SK-N-SH (cell line): ENCODE data around the gene NPPB. TPM values are rescaled to one million over a fixed set of nuclear protein-coding genes. Genes with fewer than 3 reads are reported as not detected.
A peak's percentile ranks its signal among the peaks of the same experiment; 100 is the strongest.

Experiments used
- CTCF ChIA-PET: fragments of 300-600, 350-600 bp; formaldehyde crosslinking; extraction: SDS; loops from one replicate; lab custom pipeline; 2021; lab: Yijun Ruan, JAX
- POLR2A ChIA-PET: fragments of 350-600 bp; sonication (Branson Sonifier 250); formaldehyde crosslinking; extraction: SDS; loops from one replicate; lab custom pipeline; 2020; ENCODE audit warnings: antibody characterized with exemption, inconsistent platforms; lab: Yijun Ruan, JAX
- DNase-seq: peaks from one replicate; pipeline ENCODE4 v3.0.0; 2012
- H2AFZ ChIP-seq: fragments of 200-600 bp; sonication (generic); 2 replicates; pipeline ENCODE4 v1.8.1; 2016; ENCODE audit warnings: antibody characterized with exemption, mild to moderate bottlenecking, low read depth
- H3F3A ChIP-seq: fragments of 200-600 bp; sonication (generic); replicated peaks from 2 replicates; pipeline ENCODE3; 2016; ENCODE audit warnings: antibody characterized with exemption, mild to moderate bottlenecking; ENCODE audit not compliant: insufficient read depth
- H3K27ac ChIP-seq, 2 experiments: fragments of 200-500 bp in 1 of 2; fragments of 200-600 bp in 1 of 2; sonication (Bioruptor generic) in 1 of 2; sonication (generic), shearing (Covaris generic) in 1 of 2; 2 replicates each; pipeline versions ENCODE4 v1.5.1 to v1.6.1; 2014 to 2016; ENCODE audit warnings: low read depth in 2 of 2, inconsistent platforms in 1 of 2, low read length in 1 of 2, mild to moderate bottlenecking in 1 of 2, mixed read lengths in 1 of 2
- H3K27me3 ChIP-seq: fragments of 200-600 bp; sonication (generic), shearing (Covaris generic); 2 replicates; pipeline ENCODE4 v1.6.1; 2016; ENCODE audit warnings: mixed run types; ENCODE audit not compliant: insufficient read depth
- H3K36me3 ChIP-seq, 2 experiments: fragments of 200-500 bp in 1 of 2; fragments of 200-600 bp in 1 of 2; sonication (Bioruptor generic) in 1 of 2; sonication (generic) in 1 of 2; replicated peaks in 1 of 2; 2 replicates each; pipeline versions ENCODE3 to v1.5.1; 2014 to 2016; ENCODE audit warnings: low read length in 1 of 2, mild to moderate bottlenecking in 1 of 2; ENCODE audit not compliant: insufficient read depth in 2 of 2, control insufficient read depth in 1 of 2
- H3K4me1 ChIP-seq, 2 experiments: fragments of 200-500 bp in 1 of 2; fragments of 200-600 bp in 1 of 2; sonication (Bioruptor generic) in 1 of 2; sonication (generic), shearing (Covaris generic) in 1 of 2; 2 replicates each; pipeline versions ENCODE4 v1.5.1 to v1.6.1; 2014 to 2016; ENCODE audit warnings: low read depth in 1 of 2, low read length in 1 of 2, mixed run types in 1 of 2; ENCODE audit not compliant: insufficient read depth in 2 of 2, control insufficient read depth in 1 of 2
- H3K4me2 ChIP-seq: fragments of 200-600 bp; sonication (generic), shearing (Covaris generic); 2 replicates; pipeline ENCODE4 v1.6.1; 2017; ENCODE audit warnings: mixed run types
- H3K4me3 ChIP-seq, 2 experiments: fragments of 200-500 bp in 1 of 2; fragments of 200-600 bp in 1 of 2; sonication (Bioruptor generic) in 1 of 2; sonication (generic), shearing (Covaris generic) in 1 of 2; 2 replicates each; pipeline versions ENCODE4 v1.5.1 to v1.8.1; 2014 to 2016; ENCODE audit warnings: low read depth in 2 of 2, inconsistent platforms in 1 of 2, low read length in 1 of 2, mild to moderate bottlenecking in 1 of 2, mixed read lengths in 1 of 2, moderate library complexity in 1 of 2
- H3K79me2 ChIP-seq: fragments of 200-600 bp; sonication (generic); 2 replicates; pipeline ENCODE4 v1.8.1; 2017; ENCODE audit warnings: mild to moderate bottlenecking; ENCODE audit not compliant: insufficient read depth
- H3K9ac ChIP-seq: fragments of 200-600 bp; sonication (generic); 2 replicates; pipeline ENCODE4 v1.6.1; 2017; ENCODE audit warnings: mixed run types
- H3K9me2 ChIP-seq: fragments of 200-600 bp; sonication (generic); 2 replicates; pipeline ENCODE4 v1.6.1; 2017; ENCODE audit warnings: mixed run types
- H3K9me3 ChIP-seq: fragments of 200-600 bp; sonication (generic); 2 replicates; pipeline ENCODE4 v1.6.1; 2017; ENCODE audit warnings: mixed run types, mild to moderate bottlenecking, moderate library complexity
- H4K20me1 ChIP-seq: fragments of 200-600 bp; sonication (generic); 2 replicates; pipeline ENCODE4 v1.6.1; 2017; ENCODE audit warnings: mild to moderate bottlenecking, mixed run types; ENCODE audit not compliant: insufficient read depth
- CTCF ChIP-seq: fragments of 200-600 bp; sonication (generic); IDR thresholded peaks from 2 replicates; pipeline ENCODE4 v1.6.1; 2017; ENCODE audit warnings: antibody characterized with exemption, mild to moderate bottlenecking, moderate library complexity
- EZH2phosphoT487 ChIP-seq: fragments of 200-600 bp; sonication (generic); IDR thresholded peaks from 2 replicates; pipeline ENCODE4 v1.6.1; 2017; ENCODE audit warnings: low read depth, mixed run types, mild to moderate bottlenecking, antibody characterized with exemption, moderate library complexity, borderline replicate concordance
- FOSL2 ChIP-seq: IDR thresholded peaks from 2 replicates; pipeline ENCODE4 v1.4.0; 2012; ENCODE audit warnings: low read depth, mild to moderate bottlenecking, moderate library complexity, borderline replicate concordance
- FOXM1 ChIP-seq: IDR thresholded peaks from 2 replicates; pipeline ENCODE4 v1.4.0; 2012; ENCODE audit warnings: low read depth, mild to moderate bottlenecking
- MAX ChIP-seq: IDR thresholded peaks from 2 replicates; pipeline ENCODE4 v1.4.0; 2012; ENCODE audit warnings: low read depth
- MXI1 ChIP-seq: IDR thresholded peaks from 2 replicates; pipeline ENCODE4 v1.6.1; 2012; ENCODE audit warnings: mild to moderate bottlenecking, low read depth, low read length, improper control_type of control experiment
- RCOR1 ChIP-seq: fragments of 150-350 bp; IDR thresholded peaks from 2 replicates; pipeline ENCODE4 v1.6.1; 2017; ENCODE audit warnings: antibody characterized with exemption, low read length
- RXRA ChIP-seq: IDR thresholded peaks from 2 replicates; pipeline ENCODE4 v1.4.0; 2012; ENCODE audit warnings: low read depth, mild to moderate bottlenecking, borderline replicate concordance
- WGBS: methylation state at CpG from one replicate; pipeline ENCODE4 v1.1.6; 2017; ENCODE audit warnings: low lambda C conversion rate; 5-methylcytosine and 5-hydroxymethylcytosine counted together
- polyA plus RNA-seq, 3 experiments: library from polyadenylated mRNA; depleted of rRNA; stranded (reverse); fragments of >200 nt; gene quantifications; 2 replicates each; pipeline ENCODE4 v1.2.3, GENCODE V29; 2012
- TF ChIP-seq, protein P1 (sequence below): IDR thresholded peaks from 2 replicates; pipeline ENCODE4 v1.4.0; 2012; ENCODE audit warnings: low read depth, borderline replicate concordance

The NPPB gene
- polyA plus RNA-seq, 1 of the 3 experiments (the other 2 are of a cell fraction): 0.85 TPM

- ChIA-PET CTCF (interaction anchor here (0.9 to 15.4 kb wide), 15 partner anchors 7 to 283 kb away, joined by 3 to 316 read pairs (median 9); partner anchors contain the start of gene NPPA), POLR2A (interaction anchor here (3.7 kb wide), 1 partner anchor 69 kb away, joined by 34 read pairs; no protein-coding TSS in a partner anchor)
- Histone ChIP-seq H3K79me2 (no peaks in the 10 kb centered on the region), H2AFZ (no peak overlapping the region), H3K4me2 (no peak overlapping the region), H3K36me3 (peaks cover 43 to 76% of the 10 kb centered on the region in 2 experiments), H3K9me3 (no peaks in the 10 kb centered on the region), H4K20me1 (peaks cover 4% of the 10 kb centered on the region; the same call in 1 of the 2 replicates), H3K9me2 (no peaks in the 10 kb centered on the region), H3K27me3 (no peaks in the 10 kb centered on the region), H3K4me3 (no peak overlapping the region), H3K9ac (no peak overlapping the region), H3K27ac (peak overlapping the region in 1 of 2 experiments; percentile 16; a peak in 2 of 4 replicates), H3F3A (no peaks in the 10 kb centered on the region), H3K4me1 (peaks cover 0 to 28% of the 10 kb centered on the region in 2 experiments; a peak in 2 of 4 replicates)
- 96% methylated on average over 13 of the region's 20 CpGs for WGBS
- no peak for TF ChIP-seq FOXM1
- TF ChIP-seq CTCF: no peak
- no peak for TF ChIP-seq MXI1
- TF ChIP-seq, protein P1, sequence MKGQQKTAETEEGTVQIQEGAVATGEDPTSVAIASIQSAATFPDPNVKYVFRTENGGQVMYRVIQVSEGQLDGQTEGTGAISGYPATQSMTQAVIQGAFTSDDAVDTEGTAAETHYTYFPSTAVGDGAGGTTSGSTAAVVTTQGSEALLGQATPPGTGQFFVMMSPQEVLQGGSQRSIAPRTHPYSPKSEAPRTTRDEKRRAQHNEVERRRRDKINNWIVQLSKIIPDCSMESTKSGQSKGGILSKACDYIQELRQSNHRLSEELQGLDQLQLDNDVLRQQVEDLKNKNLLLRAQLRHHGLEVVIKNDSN: no peak
- TF ChIP-seq MAX: no peak
- no peak for TF ChIP-seq RCOR1
- no peak for TF ChIP-seq EZH2phosphoT487
- no peak for TF ChIP-seq RXRA
- TF ChIP-seq FOSL2: no peak
- no peak for DNase-seq
These were observed 18.7 kb downstream of the NPPB start for GRCh38 chr1:11839727-11840705.
